GM13976 (cell line): Measurements from ENCODE around the gene RPS6KA2.

Experiments used
- DNase-seq: peaks from one replicate; pipeline ENCODE4 v3.0.0; 2012; ENCODE audit warnings: low spot score
- in situ Hi-C: fragments of 300-500 bp; cut with MboI; formaldehyde crosslinking; loops from one replicate; pipeline ENCODE4 v1.12.0; 2022; ENCODE audit warnings: low sequenced_read_pairs, mixed read lengths, inconsistent platforms; ENCODE audit not compliant: unreplicated experiment
- TF ChIP-seq, protein P1 (sequence below): IDR thresholded peaks from 2 replicates; pipeline ENCODE4 v1.5.1; 2012; ENCODE audit warnings: borderline replicate concordance, mild to moderate bottlenecking; ENCODE audit not compliant: insufficient read depth; ENCODE audit errors: extremely low read depth, missing control alignments, control extremely low read depth

RPS6KA2 gene

DNA sequence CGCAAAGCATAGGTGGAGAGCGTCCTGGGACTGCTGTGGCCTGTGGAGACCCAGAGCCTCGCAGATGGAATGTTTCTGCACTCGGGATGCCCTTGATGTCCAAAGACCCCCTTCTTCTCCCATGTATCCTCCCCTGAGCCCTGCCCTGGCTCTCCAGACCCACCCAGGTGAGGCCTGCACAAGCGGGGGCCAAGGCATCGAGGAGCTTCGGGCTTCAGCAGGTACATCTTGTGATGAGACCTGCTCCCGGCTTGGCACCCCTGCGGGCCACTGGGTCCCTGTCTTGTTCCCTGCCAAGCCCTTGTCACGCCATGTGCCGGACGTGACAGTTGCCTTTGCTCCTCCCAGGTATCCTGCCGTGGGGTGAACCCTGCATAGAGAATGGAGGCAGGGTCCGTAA is 125.8 kb downstream of the RPS6KA2 start:
- in situ Hi-C loops = no loop called here
- no peak for DNase-seq
- TF ChIP-seq, protein P1, sequence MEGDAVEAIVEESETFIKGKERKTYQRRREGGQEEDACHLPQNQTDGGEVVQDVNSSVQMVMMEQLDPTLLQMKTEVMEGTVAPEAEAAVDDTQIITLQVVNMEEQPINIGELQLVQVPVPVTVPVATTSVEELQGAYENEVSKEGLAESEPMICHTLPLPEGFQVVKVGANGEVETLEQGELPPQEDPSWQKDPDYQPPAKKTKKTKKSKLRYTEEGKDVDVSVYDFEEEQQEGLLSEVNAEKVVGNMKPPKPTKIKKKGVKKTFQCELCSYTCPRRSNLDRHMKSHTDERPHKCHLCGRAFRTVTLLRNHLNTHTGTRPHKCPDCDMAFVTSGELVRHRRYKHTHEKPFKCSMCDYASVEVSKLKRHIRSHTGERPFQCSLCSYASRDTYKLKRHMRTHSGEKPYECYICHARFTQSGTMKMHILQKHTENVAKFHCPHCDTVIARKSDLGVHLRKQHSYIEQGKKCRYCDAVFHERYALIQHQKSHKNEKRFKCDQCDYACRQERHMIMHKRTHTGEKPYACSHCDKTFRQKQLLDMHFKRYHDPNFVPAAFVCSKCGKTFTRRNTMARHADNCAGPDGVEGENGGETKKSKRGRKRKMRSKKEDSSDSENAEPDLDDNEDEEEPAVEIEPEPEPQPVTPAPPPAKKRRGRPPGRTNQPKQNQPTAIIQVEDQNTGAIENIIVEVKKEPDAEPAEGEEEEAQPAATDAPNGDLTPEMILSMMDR = no peak

DNA sequence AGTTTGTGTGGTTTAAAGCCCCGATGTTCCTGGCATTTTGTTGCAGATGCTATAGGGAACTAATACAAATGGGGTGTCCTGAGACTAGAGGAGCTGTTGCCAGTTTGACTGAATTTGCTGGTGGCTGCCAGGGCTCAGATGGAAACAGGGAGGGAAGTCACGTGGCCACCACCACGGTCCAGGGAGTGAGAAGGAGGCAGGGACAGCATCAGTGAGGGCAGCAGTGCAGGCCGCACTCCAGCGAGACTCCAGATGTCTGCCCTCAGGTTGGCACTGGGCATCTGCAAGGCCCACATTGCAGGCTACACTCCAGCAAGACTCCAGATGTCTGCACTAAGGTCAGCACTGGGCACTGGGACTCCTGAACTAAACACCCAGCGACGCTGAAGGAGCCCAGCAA is 126.8 kb downstream of the RPS6KA2 start:
- in situ Hi-C loops = no loop called here
- TF ChIP-seq, protein P1 = no peak
- DNase-seq = no peak

DNA sequence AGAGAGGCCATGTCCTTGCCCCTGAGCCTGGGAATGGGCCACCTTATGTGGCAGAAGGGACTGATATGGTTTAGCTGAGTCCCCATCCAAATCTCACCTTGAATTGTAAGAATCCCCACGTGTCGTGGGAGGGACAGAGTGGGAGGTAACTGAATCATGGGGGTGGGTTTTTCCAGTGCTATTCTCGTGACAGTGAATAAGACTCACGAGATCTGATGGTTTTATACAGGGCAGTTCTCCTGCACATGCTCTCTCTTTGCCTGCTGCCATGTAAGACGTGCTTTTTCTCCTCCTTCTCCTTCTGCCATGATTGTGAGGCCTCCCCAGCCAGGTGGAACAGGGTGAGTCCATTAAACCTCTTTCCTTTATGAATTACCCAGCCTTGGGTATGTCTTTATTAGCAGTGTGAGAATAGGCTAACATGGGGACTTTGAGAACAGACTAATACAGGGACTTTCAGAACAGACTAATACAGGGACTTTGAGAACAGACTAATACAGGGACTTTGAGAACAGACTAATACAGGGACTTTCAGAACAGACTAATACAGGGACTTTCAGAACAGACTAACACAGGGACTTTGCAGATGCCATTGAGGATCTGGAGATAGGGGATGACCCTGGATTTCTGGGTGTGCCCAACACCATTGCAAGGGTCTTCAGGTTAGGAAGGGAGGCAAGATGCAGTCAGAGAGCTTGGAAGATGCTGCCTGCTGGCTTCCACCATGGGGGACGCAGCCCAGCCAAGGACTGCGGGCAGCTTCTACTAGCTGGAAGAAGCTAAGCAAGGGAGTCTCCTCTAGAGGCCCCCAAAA is 127.5 kb downstream of the RPS6KA2 start:
- TF ChIP-seq, protein P1 = no peak
- in situ Hi-C loops = no loop called here
- DNase-seq = no peak

DNA sequence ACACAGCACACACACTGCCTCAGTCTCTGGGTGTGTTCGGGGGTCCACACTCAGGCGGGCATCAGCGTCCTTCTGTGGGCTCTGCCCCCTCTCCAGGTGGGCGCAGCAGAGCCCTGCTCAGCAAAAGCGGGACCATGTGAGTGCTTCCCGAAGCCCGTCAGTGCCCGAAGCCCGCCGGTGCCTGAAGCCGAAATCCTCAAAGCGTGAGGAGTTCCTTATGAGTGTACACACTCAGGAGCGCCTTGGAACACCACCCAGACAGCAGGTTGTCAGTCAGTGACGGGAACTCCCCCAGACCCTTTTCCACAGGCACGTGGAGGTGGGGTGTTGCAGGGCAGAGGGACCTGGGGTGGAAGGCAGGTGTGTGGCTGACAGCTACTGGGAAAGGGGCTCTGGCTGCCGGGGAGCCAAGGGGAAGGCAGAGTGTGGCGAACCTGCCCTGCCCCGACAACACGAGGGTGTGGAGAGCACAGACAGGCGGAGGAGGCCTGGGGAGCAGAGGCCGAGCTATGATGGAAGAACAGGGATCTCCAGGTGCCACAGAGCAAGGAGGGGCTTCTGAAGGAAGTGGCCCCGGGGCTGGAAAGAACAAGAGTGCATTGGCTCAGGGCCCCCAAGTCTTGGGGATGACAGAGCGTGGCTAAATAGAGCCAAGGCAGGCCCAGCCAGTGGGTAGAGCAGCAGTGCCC is 128.2 kb downstream of the RPS6KA2 start:
- TF ChIP-seq, protein P1 = no peak
- in situ Hi-C loops = no loop called here
- no peak for DNase-seq

DNA sequence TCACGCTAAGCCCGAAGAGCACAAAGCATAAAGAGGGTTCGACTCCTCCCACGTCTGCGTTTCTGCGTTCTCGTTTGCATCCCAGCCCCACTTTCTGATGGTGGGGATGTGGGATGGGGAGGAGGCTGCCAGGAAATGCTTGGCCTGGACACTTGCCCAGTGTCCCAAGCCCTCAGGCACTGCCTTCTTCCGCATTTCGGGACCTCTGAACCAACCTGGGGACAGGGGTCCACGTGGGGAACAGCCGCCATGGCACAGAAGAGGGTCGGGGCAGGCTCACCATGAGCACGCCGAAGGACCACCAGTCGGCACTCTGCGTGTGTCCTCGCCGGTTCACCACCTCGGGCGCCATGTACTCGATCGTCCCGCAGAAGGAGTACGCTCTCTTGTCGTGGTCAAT is 128.8 kb downstream of the RPS6KA2 start:
- in situ Hi-C loops = no loop called here
- TF ChIP-seq, protein P1 = no peak
- no peak for DNase-seq

DNA sequence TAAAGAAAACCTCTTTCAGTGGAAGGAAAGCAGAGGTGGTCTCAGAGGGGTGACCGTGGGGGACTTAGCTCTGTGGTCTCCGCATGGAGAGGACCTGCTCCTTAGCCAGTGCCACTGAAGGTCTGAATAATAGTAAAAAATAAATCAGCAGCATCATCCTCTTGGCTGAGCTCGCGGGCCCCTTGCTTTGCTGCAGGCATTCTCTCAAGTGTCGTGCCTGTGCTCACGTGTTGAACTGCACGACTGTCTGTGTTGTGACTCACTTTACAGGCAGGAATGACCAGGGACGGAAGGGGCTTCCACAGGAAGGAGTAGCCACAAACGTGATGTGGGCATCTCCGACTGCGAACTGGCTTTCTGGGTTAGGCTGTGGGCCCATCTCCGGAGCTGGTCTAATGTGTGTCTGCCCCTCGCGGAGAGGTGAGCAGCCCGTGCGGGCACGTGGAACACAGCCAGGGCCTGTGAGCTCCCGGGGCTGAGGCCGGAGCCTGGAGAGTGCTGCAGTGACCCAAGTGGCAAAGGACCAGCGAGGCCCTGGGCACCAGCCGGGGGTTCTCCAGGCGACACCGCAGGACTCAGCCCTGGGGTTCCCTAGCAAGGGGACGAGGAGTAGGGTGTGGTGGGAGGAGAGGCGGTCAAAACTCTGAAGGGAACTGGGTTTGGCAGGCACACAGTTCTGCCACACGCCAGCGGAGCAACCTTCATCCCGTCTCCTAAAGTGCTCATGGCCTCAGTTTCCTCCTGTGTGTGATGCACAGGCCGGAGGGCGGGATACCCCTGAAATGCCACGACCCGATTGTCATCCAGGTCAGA is 129.8 kb downstream of the RPS6KA2 start:
- TF ChIP-seq, protein P1 = no peak
- in situ Hi-C loops = no loop called here
- no peak for DNase-seq
